ENCODE data around the gene NAV3.

Gene NAV3

GRCh38 chr12:77983859-77984258, 153.2 kb downstream of the NAV3 start:
- DNase-seq (ENCODE audit: low spot score): no peak

- DNase-seq (ENCODE audit: low spot score): no peak
Observed at GRCh38 chr12:77992760-77993159, 162.1 kb downstream of the NAV3 start.

DNA sequence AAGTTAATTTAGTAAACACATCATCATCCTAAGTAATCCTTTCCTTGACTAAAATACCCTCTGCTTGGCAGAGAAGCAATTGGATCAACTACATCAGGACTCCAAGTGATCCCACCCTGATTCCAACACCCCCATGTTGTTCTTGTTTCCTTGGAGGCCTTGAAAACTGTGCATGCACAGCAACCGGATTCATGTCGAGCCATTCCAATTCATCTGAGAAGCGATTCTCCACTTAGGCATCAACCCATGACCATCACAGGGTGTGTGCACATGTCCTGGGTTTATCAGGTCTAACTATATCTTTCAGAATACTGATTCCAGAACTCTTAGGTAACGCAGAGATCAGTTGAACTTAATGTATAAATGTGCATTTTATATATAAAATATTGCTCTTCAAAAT, 163.0 kb downstream of the NAV3 start:
- DNase-seq (ENCODE audit: low spot score): no peak

DNA sequence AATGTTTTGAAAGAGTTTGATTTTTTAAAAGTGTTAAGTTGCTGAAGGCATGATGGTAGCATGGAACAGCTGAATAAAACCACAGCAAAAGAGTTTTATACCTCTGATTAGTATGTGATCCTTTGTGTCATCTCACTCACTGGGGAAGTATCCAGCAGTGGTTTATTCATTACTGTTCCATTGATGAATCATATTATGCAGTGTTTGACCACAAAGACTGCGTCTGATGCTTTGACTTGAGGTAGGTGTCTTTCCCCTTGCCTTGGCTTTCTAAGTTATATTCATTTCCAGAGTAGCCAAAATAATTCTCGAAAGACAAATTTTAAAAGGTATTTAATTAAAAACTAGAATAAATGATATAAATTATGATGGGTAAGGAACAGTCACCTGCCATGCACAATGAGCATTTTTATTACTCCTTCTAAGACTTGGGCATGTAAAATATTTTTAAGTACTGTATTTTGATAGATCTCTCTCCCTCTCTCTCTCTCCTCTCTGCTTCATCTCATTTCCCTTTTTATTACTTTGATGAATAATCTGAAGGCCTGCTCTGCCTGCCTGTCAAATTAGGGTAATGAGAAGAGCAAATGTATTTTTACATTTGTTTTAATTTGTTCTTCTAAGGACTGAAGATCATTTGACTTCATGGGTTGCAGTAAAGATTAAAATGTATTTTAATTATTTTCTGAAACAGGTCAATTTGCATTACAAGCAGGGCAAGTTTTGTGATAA, 164.9 kb downstream of the NAV3 start:
- no peak for DNase-seq (ENCODE audit: low spot score)

- no peak for DNase-seq (ENCODE audit: low spot score)
Observed at GRCh38 chr12:77996670-77997069, 166.0 kb downstream of the NAV3 start.

GRCh38 chr12:77998236-77998786, 167.6 kb downstream of the NAV3 start:
- no peak for DNase-seq (ENCODE audit: low spot score)

GRCh38 chr12:77999074-77999715, 168.5 kb downstream of the NAV3 start:
- DNase-seq (ENCODE audit: low spot score): no peak

DNA sequence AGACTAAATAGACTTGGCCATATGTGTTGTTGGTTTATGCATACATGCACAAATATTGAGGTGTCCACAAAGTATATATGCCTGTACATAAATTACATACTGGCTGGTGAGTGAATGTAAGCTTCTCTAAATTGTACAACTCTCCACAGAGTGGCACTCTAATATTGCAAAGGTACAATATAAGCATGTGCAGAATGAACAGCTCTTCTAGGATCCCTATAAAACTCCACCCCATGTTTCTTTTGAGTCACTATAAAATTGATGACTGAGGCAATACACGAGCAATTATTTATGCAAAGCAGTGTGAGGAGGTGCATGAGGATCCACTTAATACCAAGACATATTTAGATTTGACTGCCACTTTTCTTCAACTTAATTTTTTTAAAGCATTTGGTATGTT, 172.2 kb downstream of the NAV3 start:
- DNase-seq (ENCODE audit: low spot score): no peak

DNA sequence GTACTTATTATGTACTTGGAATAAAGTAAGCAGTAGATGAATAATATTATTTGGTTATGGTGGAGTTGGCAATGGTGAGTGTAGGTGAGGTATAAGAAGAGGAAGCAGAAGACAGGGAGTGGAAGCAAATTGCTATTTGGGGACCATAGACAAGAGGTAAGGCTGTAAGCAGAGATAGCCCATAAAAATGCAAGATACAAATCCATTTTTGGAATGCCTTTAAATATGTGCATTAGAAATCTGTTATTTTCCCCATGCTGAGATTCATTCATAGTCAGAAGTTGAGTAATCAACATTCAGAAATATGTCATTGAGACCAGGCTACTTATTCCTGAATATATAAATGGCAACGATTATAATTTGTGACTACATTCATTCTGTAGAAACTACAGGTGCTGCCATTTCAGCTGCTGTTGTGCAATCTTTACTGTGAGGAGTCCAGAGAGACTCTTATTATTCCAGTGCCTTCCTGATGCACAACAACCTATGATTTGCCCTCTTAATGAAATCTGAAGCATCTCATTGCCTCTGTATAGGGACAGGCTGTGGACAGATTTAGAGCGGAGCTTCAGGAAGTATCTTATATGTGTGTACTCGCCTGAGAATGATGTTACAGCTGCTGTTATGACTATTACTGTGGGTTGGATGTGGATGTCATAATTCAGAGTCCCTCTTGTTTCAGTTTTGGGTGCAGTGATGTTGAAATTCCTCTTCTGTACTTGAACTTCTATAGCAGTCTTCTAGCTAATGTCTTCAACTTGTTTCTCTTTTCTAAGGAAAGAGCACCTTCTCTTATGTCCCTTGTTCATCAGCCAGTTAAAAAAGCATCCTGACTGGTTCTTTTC, 173.8 kb downstream of the NAV3 start:
- DNase-seq (ENCODE audit: low spot score): no peak

DNA sequence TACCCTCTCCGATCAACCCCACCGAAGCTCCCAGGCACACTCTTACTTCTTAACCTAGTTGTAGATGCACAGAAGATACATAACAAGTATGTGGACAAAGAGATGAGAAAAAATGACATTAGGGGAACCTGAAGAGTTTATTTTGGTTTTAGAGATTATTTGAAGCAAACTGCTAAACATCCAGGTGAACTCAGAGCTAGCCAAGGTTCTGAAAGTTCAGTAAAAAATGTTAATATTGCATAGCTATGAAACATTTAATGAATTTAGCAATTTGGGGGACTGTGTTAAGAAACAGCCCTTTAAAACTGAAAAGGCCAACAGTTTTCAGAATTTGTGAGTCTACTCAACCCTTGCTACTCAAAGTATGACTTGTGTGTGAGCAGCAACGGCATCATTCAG, 174.4 kb downstream of the NAV3 start:
- DNase-seq (ENCODE audit: low spot score): no peak

- no peak for DNase-seq (ENCODE audit: low spot score)
Observed at GRCh38 chr12:78007173-78007572, 176.5 kb downstream of the NAV3 start.

GRCh38 chr12:78009031-78009430, 178.3 kb downstream of the NAV3 start:
- no peak for DNase-seq (ENCODE audit: low spot score)

- no peak for DNase-seq (ENCODE audit: low spot score)
Observed at GRCh38 chr12:78018171-78018910, 187.6 kb downstream of the NAV3 start.

- DNase-seq (ENCODE audit: low spot score): no peak
Observed at GRCh38 chr12:78018939-78019338, 188.2 kb downstream of the NAV3 start.

DNA sequence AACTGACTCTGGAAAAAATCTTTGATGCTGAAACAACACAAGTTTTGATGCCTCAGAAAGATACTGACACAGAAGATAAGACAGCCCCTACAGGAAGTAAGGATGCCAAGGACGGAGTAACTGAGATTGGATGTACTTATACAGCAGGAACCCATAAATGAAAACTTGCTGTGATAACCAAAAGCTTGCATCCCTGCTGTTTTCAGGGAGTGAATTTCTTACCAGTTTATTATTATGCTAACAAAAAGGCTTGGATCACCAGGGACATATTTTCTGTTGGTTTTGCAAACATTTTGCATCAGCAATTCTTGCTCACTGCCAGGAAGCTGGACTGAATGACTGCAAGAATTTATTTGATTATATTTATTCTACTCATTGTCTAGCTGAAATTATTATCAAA, 197.7 kb downstream of the NAV3 start:
- no peak for DNase-seq (ENCODE audit: low spot score)

- no peak for DNase-seq (ENCODE audit: low spot score)
Observed at GRCh38 chr12:78034025-78034424, 203.3 kb downstream of the NAV3 start.

- DNase-seq (ENCODE audit: low spot score): no peak
Observed at GRCh38 chr12:78035901-78036606, 205.4 kb downstream of the NAV3 start.

GRCh38 chr12:78036874-78037273, 206.2 kb downstream of the NAV3 start:
- no peak for DNase-seq (ENCODE audit: low spot score)

DNA sequence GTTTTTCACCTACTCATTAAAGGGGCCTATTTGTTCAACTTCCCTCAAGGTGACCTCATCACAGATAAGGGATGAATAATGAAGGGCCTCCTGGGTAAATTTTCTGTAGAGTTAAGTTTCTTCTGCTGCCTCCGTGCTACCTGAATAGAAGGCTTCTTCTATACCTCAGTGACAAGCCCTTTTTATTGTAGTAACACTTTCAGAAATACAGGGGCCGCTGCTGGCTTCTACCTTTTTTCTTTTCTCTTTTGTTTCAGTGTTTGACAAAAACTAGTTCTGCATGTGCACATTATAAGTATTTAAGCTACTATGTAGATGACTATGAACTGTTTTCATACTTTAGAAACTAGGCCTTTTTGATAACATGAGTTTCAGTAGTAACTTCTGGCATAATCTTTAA, 207.0 kb downstream of the NAV3 start:
- DNase-seq (ENCODE audit: low spot score): no peak

DNA sequence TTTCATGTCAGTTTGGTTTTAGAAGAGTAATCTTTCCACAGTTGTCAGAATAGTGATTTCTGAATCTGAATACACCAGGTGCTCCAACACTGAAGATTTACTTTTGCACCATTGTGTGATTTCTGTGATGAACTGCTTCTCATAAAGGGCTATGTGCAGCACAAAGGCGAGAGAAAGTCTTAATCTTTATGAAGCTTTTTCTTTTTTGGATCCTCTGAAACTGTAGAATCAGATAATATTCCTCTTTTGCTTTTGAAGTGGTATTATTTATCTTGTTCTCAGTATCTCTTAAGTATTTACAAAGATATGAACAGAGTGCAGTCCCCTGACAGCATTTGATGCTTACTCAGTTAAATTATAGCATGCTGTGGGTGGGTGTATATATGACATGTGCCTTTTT, 207.8 kb downstream of the NAV3 start:
- no peak for DNase-seq (ENCODE audit: low spot score)

DNA sequence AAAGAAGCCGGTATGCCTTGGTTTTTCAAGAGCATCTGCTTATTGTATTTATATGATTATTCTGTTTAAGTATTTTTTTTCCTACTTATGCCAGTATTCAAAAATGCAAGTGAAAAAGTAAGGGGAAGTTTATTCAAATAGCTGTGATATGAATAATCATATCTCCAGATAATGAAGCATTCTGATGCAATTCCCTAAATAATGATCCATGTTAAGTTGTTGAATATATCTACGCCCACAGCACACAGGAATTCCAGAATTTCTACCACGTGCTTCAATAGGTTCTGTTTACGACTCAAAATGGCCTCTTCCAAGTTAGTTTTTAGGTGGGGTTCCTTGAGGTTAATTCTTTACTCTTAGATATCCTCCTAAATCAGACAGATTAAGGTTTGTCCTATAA, 208.3 kb downstream of the NAV3 start:
- DNase-seq (ENCODE audit: low spot score): no peak

Data from hematopoietic multipotent progenitor cell treated with erythropoietin and hydrocortisone succinate and interleukin-3 and kit ligand, for 15 days (in vitro differentiated cells).